Activated effector memory CD4-positive, alpha-beta T cell treated with anti-CD3 and anti-CD28 coated beads, Interleukin-2, amount 50 U/mL, for 16 hours (primary cell): ENCODE results near the gene FAAP100.
"Not testable (repeated sequence)": the region's sequence is repeated elsewhere in the genome, so short reads cannot be mapped to it uniquely, and the experiment has no call there.

ENCODE experiments used
- DNase-seq: peaks from one replicate; pipeline ENCODE4 v3.0.0-alpha.2; 2020

The FAAP100 gene

GRCh38 chr17:81552244-81553017 is at the start of gene FAAP100:
Gene FAAP100 (minus strand): TSS chr17:81552353. CDS start chr17:81552330, 23 bp downstream.
- DNase-seq = peak; percentile 94

- peak; percentile 68 for DNase-seq
Measured at GRCh38 chr17:81601525-81602120, 49.5 kb upstream of the FAAP100 start.

GRCh38 chr17:81599719-81600486 is 47.8 kb upstream of the FAAP100 start:
- no peak for DNase-seq

- no peak for DNase-seq
Measured at GRCh38 chr17:81593105-81593871, 41.1 kb upstream of the FAAP100 start.

GRCh38 chr17:81591971-81592370 is 39.8 kb upstream of the FAAP100 start:
- no peak for DNase-seq

GRCh38 chr17:81590121-81590520 is 38.0 kb upstream of the FAAP100 start:
- DNase-seq = no peak

- DNase-seq = no peak
Measured at GRCh38 chr17:81589612-81590011, 37.5 kb upstream of the FAAP100 start.

- DNase-seq = no peak
Measured at GRCh38 chr17:81586096-81586495, 33.9 kb upstream of the FAAP100 start.

GRCh38 chr17:81584771-81585170 is 32.6 kb upstream of the FAAP100 start:
- not testable (repeated sequence) for DNase-seq

- DNase-seq = no peak
Measured at GRCh38 chr17:81583589-81584342, 31.6 kb upstream of the FAAP100 start.

GRCh38 chr17:81582749-81583148 is 30.6 kb upstream of the FAAP100 start:
- DNase-seq = no peak

- DNase-seq = no peak
Measured at GRCh38 chr17:81582341-81582740, 30.2 kb upstream of the FAAP100 start.

GRCh38 chr17:81581758-81582157 is 29.6 kb upstream of the FAAP100 start:
- no peak for DNase-seq

GRCh38 chr17:81580481-81580880 is 28.3 kb upstream of the FAAP100 start:
- no peak for DNase-seq

GRCh38 chr17:81579821-81580321 is 27.7 kb upstream of the FAAP100 start:
- no peak for DNase-seq

- no peak for DNase-seq
Measured at GRCh38 chr17:81579298-81579697, 27.1 kb upstream of the FAAP100 start.

GRCh38 chr17:81578561-81579225 is 26.5 kb upstream of the FAAP100 start:
- no peak for DNase-seq

GRCh38 chr17:81578038-81578441 is 25.9 kb upstream of the FAAP100 start:
- no peak for DNase-seq

- no peak for DNase-seq
Measured at GRCh38 chr17:81577278-81578000, 25.3 kb upstream of the FAAP100 start.

GRCh38 chr17:81576621-81577277 is 24.6 kb upstream of the FAAP100 start:
- no peak for DNase-seq
